Activated B cell treated with CpG ODN at 0.5 μM for 24 hours (primary cell): ENCODE data around the gene CCDC146. TPM values are rescaled to one million over a fixed set of nuclear protein-coding genes. Genes with fewer than 3 reads are reported as not detected.
A peak's percentile ranks its signal among the peaks of the same experiment; 100 is the strongest.
"Not testable (repeated sequence)": the region's sequence is repeated elsewhere in the genome, so short reads cannot be mapped to it uniquely, and the experiment has no call there.

Experiments
- ATAC-seq: fragments of 200-7000 bp; cut with Tn5 transposase; one replicate; pipeline ENCODE4 v1.10.0; 2021; ENCODE audit warnings: low read depth, mild to moderate bottlenecking, moderate library complexity
- CTCF ChIA-PET: fragments of 350-600 bp; sonication (Branson Sonifier 250); formaldehyde crosslinking; loops from one replicate; lab custom pipeline; 2021; ENCODE audit warnings: antibody characterized with exemption; lab: Charles Lee
- POLR2A ChIA-PET: fragments of 350-600 bp; sonication (Branson Sonifier 250); formaldehyde crosslinking; loops from one replicate; lab custom pipeline; 2021; ENCODE audit warnings: antibody characterized with exemption; lab: Charles Lee
- DNase-seq: peaks from one replicate; pipeline ENCODE4 v3.0.0; 2022
- H3K27ac Mint-ChIP-seq: one replicate; pipeline ENCODE4 v1.8.0; 2020; ENCODE audit warnings: mixed read lengths
- H3K27me3 Mint-ChIP-seq: one replicate; pipeline ENCODE4 v1.8.0; 2021; ENCODE audit warnings: mixed read lengths
- H3K36me3 Mint-ChIP-seq: one replicate; pipeline ENCODE4 v1.8.0; 2021; ENCODE audit warnings: low read depth, mixed read lengths
- H3K4me1 Mint-ChIP-seq: one replicate; pipeline ENCODE4 v1.8.0; 2021; ENCODE audit warnings: mixed read lengths
- H3K4me3 Mint-ChIP-seq: one replicate; pipeline ENCODE4 v1.8.0; 2020; ENCODE audit warnings: mild to moderate bottlenecking, mixed read lengths
- H3K9me3 Mint-ChIP-seq: one replicate; pipeline ENCODE4 v1.8.0; 2020; ENCODE audit warnings: mixed read lengths
- intact Hi-C: fragments of 100-400 bp; cut with micrococcal nuclease; formaldehyde crosslinking; loops from one replicate; pipeline ENCODE4 v1.15.1; 2024
- total RNA-seq: library from RNA; stranded (reverse); gene quantifications from 2 replicates; pipeline ENCODE4 v1.2.3, GENCODE V29; 2022

Gene CCDC146
- total RNA-seq, 1 donor from 2014 or later: 3.5 TPM

- POLR2A ChIA-PET, H3K9me3 Mint-ChIP-seq, H3K36me3 Mint-ChIP-seq, H3K4me3 Mint-ChIP-seq, ATAC-seq, intact Hi-C loops, DNase-seq, H3K27ac Mint-ChIP-seq, H3K4me1 Mint-ChIP-seq, H3K27me3 Mint-ChIP-seq, CTCF ChIA-PET: not testable (repeated sequence)
These were observed 14.8 kb upstream of the CCDC146 start for GRCh38 chr7:77107659-77108058.

- H3K36me3 Mint-ChIP-seq, H3K4me1 Mint-ChIP-seq, CTCF ChIA-PET, H3K9me3 Mint-ChIP-seq, H3K27me3 Mint-ChIP-seq, POLR2A ChIA-PET, intact Hi-C loops, H3K4me3 Mint-ChIP-seq, ATAC-seq, H3K27ac Mint-ChIP-seq, DNase-seq: not testable (repeated sequence)
These were observed 14.1 kb upstream of the CCDC146 start for GRCh38 chr7:77108362-77108761.

GRCh38 chr7:77112719-77113306 lies 9.6 kb upstream of the CCDC146 start:
- ATAC-seq, H3K36me3 Mint-ChIP-seq, H3K27me3 Mint-ChIP-seq, H3K4me1 Mint-ChIP-seq, H3K9me3 Mint-ChIP-seq, H3K4me3 Mint-ChIP-seq, H3K27ac Mint-ChIP-seq, DNase-seq: not testable (repeated sequence)
- intact Hi-C loops: loop anchor here (5.0 kb wide), 1 partner anchor 821 kb away; no protein-coding TSS in a partner anchor
- ChIA-PET CTCF (interaction anchor here (0.6 to 2.0 kb wide), 3 partner anchors 134 to 220 kb away, joined by 3 to 4 read pairs (median 3); no protein-coding TSS in a partner anchor), POLR2A (interaction anchor here (0.5 to 0.6 kb wide), 4 partner anchors 610 to 688 kb away, joined by 3 to 5 read pairs (median 4); partner anchors contain the start of gene ZP3)

GRCh38 chr7:77125486-77125885 lies 3.1 kb downstream of the CCDC146 start:
- not testable (repeated sequence) for H3K9me3 Mint-ChIP-seq, DNase-seq, H3K4me3 Mint-ChIP-seq, H3K36me3 Mint-ChIP-seq, ATAC-seq, H3K27me3 Mint-ChIP-seq, H3K27ac Mint-ChIP-seq
- H3K4me1 Mint-ChIP-seq: peaks cover 17% of the 10 kb centered on the region
- intact Hi-C loops: loop anchor here (10.0 kb wide), 1 partner anchor 951 kb away; no protein-coding TSS in a partner anchor
- ChIA-PET POLR2A (interaction anchor here (0.6 kb wide), 1 partner anchor 291 kb away, joined by 3 read pairs; no protein-coding TSS in a partner anchor), CTCF (interaction anchor here (1.3 to 5.0 kb wide), 2 partner anchors 122 to 206 kb away, joined by 7 to 46 read pairs; no protein-coding TSS in a partner anchor)

GRCh38 chr7:77127009-77127408 lies 4.6 kb downstream of the CCDC146 start:
- H3K36me3 Mint-ChIP-seq, POLR2A ChIA-PET, H3K27ac Mint-ChIP-seq, ATAC-seq, H3K27me3 Mint-ChIP-seq, DNase-seq, H3K4me3 Mint-ChIP-seq, H3K9me3 Mint-ChIP-seq: not testable (repeated sequence)
- intact Hi-C loops: loop anchor here (10.0 kb wide), 1 partner anchor 952 kb away; no protein-coding TSS in a partner anchor
- CTCF ChIA-PET: interaction anchor here (0.9 to 5.0 kb wide), 2 partner anchors 120 to 123 kb away, joined by 3 to 46 read pairs; no protein-coding TSS in a partner anchor
- H3K4me1 Mint-ChIP-seq: peaks cover 12% of the 10 kb centered on the region

GRCh38 chr7:77128582-77129410 lies 6.4 kb downstream of the CCDC146 start:
- DNase-seq, H3K27me3 Mint-ChIP-seq, H3K36me3 Mint-ChIP-seq, H3K4me3 Mint-ChIP-seq, H3K4me1 Mint-ChIP-seq, H3K9me3 Mint-ChIP-seq, POLR2A ChIA-PET: not testable (repeated sequence)
- intact Hi-C loops: loop anchor here (10.0 kb wide), 1 partner anchor 954 kb away; no protein-coding TSS in a partner anchor
- H3K27ac Mint-ChIP-seq: peak overlapping the region; percentile 53
- CTCF ChIA-PET: interaction anchor here (5.0 kb wide), 1 partner anchor 118 kb away, joined by 46 read pairs; no protein-coding TSS in a partner anchor
- peak; percentile 84 for ATAC-seq

- H3K4me3 Mint-ChIP-seq, H3K9me3 Mint-ChIP-seq, H3K27me3 Mint-ChIP-seq, H3K27ac Mint-ChIP-seq, CTCF ChIA-PET, ATAC-seq, POLR2A ChIA-PET, intact Hi-C loops, H3K4me1 Mint-ChIP-seq, DNase-seq, H3K36me3 Mint-ChIP-seq: not testable (repeated sequence)
These were observed 9.4 kb downstream of the CCDC146 start for GRCh38 chr7:77131781-77132180.

GRCh38 chr7:77138668-77139067 lies 16.3 kb downstream of the CCDC146 start:
- H3K27ac Mint-ChIP-seq, H3K36me3 Mint-ChIP-seq, ATAC-seq, CTCF ChIA-PET, POLR2A ChIA-PET, H3K27me3 Mint-ChIP-seq, intact Hi-C loops, H3K4me3 Mint-ChIP-seq, H3K4me1 Mint-ChIP-seq, DNase-seq, H3K9me3 Mint-ChIP-seq: not testable (repeated sequence)

- ATAC-seq, POLR2A ChIA-PET, H3K9me3 Mint-ChIP-seq, H3K4me1 Mint-ChIP-seq, H3K36me3 Mint-ChIP-seq, CTCF ChIA-PET, H3K27me3 Mint-ChIP-seq, intact Hi-C loops, H3K4me3 Mint-ChIP-seq, H3K27ac Mint-ChIP-seq, DNase-seq: not testable (repeated sequence)
These were observed 17.9 kb downstream of the CCDC146 start for GRCh38 chr7:77140291-77140690.

- POLR2A ChIA-PET, H3K27ac Mint-ChIP-seq: not testable (repeated sequence)
These were observed 29.8 kb downstream of the CCDC146 start for GRCh38 chr7:77152232-77152631.

GRCh38 chr7:77154917-77155464 lies 32.6 kb downstream of the CCDC146 start:
- H3K36me3 Mint-ChIP-seq, H3K27me3 Mint-ChIP-seq, H3K4me1 Mint-ChIP-seq, H3K27ac Mint-ChIP-seq, H3K4me3 Mint-ChIP-seq, H3K9me3 Mint-ChIP-seq, CTCF ChIA-PET, DNase-seq, POLR2A ChIA-PET: not testable (repeated sequence)
- ATAC-seq: peak; percentile 47
- intact Hi-C loops: loop anchor here (5.0 kb wide), 1 partner anchor 42 kb away; the partner anchor contains the start of gene FGL2

More at GRCh38 chr7:77152232-77152631, 29.8 kb downstream of the CCDC146 start:
- intact Hi-C loops, H3K4me3 Mint-ChIP-seq, H3K9me3 Mint-ChIP-seq, DNase-seq, CTCF ChIA-PET, H3K36me3 Mint-ChIP-seq, ATAC-seq, H3K4me1 Mint-ChIP-seq, H3K27me3 Mint-ChIP-seq: not testable (repeated sequence)
